ENCODE measurements around the gene CRY2.

Gene CRY2

GRCh38 chr11:45870706-45871105, 23.4 kb downstream of the CRY2 start:
- TF ChIP-seq EZH2phosphoT487 (IDR thresholded peaks at IDR 0.05; ENCODE audit: borderline replicate concordance, low read length): no peak
- TF ChIP-seq, protein P1, sequence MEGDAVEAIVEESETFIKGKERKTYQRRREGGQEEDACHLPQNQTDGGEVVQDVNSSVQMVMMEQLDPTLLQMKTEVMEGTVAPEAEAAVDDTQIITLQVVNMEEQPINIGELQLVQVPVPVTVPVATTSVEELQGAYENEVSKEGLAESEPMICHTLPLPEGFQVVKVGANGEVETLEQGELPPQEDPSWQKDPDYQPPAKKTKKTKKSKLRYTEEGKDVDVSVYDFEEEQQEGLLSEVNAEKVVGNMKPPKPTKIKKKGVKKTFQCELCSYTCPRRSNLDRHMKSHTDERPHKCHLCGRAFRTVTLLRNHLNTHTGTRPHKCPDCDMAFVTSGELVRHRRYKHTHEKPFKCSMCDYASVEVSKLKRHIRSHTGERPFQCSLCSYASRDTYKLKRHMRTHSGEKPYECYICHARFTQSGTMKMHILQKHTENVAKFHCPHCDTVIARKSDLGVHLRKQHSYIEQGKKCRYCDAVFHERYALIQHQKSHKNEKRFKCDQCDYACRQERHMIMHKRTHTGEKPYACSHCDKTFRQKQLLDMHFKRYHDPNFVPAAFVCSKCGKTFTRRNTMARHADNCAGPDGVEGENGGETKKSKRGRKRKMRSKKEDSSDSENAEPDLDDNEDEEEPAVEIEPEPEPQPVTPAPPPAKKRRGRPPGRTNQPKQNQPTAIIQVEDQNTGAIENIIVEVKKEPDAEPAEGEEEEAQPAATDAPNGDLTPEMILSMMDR (IDR thresholded peaks at IDR 0.05; ENCODE audit: low read depth, low read length, poor library complexity, severe bottlenecking): no peak
- no peaks in the 10 kb centered on the region for H3K4me1 ChIP-seq (ENCODE audit: control insufficient read depth, low read length)
- no peak overlapping the region for H3K4me3 ChIP-seq (ENCODE audit: low read length)
- no peaks in the 10 kb centered on the region for H3K27me3 ChIP-seq (ENCODE audit: control insufficient read depth, low read length)
- H3K27ac ChIP-seq (ENCODE audit: low read depth, low read length): no peak overlapping the region
- no peaks in the 10 kb centered on the region for H3K9me3 ChIP-seq (ENCODE audit: control insufficient read depth, insufficient read depth, low read length)
- peaks cover 36% of the 10 kb centered on the region for H3K36me3 ChIP-seq (ENCODE audit: control insufficient read depth, low read length)
- no peaks in the 10 kb centered on the region for H4K20me1 ChIP-seq (ENCODE audit: control insufficient read depth, insufficient read depth, low read depth, low read length)
- no peaks in the 10 kb centered on the region for H3K9me2 ChIP-seq (replicated peaks; ENCODE audit: control insufficient read depth, low read length)
- H3K79me2 ChIP-seq (ENCODE audit: control insufficient read depth, low read length): no peaks in the 10 kb centered on the region
- no peak overlapping the region for H3K4me2 ChIP-seq (ENCODE audit: low read length)
- no peaks in the 10 kb centered on the region for H3F3A ChIP-seq (ENCODE audit: control insufficient read depth, insufficient read depth)

GRCh38 chr11:45871638-45872037, 24.4 kb downstream of the CRY2 start:
- no peaks in the 10 kb centered on the region for H3K9me3 ChIP-seq (ENCODE audit: control insufficient read depth, insufficient read depth, low read length)
- TF ChIP-seq, protein P1 (IDR thresholded peaks at IDR 0.05; ENCODE audit: low read depth, low read length, poor library complexity, severe bottlenecking): no peak
- TF ChIP-seq EZH2phosphoT487 (IDR thresholded peaks at IDR 0.05; ENCODE audit: borderline replicate concordance, low read length): no peak
- no peak overlapping the region for H3K27ac ChIP-seq (ENCODE audit: low read depth, low read length)
- H3K79me2 ChIP-seq (ENCODE audit: control insufficient read depth, low read length): no peaks in the 10 kb centered on the region
- no peaks in the 10 kb centered on the region for H4K20me1 ChIP-seq (ENCODE audit: control insufficient read depth, insufficient read depth, low read depth, low read length)
- peaks cover 36% of the 10 kb centered on the region for H3K36me3 ChIP-seq (ENCODE audit: control insufficient read depth, low read length)
- H3K4me2 ChIP-seq (ENCODE audit: low read length): no peak overlapping the region
- H3K9me2 ChIP-seq (replicated peaks; ENCODE audit: control insufficient read depth, low read length): no peaks in the 10 kb centered on the region
- no peaks in the 10 kb centered on the region for H3F3A ChIP-seq (ENCODE audit: control insufficient read depth, insufficient read depth)
- no peak overlapping the region for H3K4me3 ChIP-seq (ENCODE audit: low read length)
- H3K27me3 ChIP-seq (ENCODE audit: control insufficient read depth, low read length): no peaks in the 10 kb centered on the region
- H3K4me1 ChIP-seq (ENCODE audit: control insufficient read depth, low read length): no peaks in the 10 kb centered on the region

DNA sequence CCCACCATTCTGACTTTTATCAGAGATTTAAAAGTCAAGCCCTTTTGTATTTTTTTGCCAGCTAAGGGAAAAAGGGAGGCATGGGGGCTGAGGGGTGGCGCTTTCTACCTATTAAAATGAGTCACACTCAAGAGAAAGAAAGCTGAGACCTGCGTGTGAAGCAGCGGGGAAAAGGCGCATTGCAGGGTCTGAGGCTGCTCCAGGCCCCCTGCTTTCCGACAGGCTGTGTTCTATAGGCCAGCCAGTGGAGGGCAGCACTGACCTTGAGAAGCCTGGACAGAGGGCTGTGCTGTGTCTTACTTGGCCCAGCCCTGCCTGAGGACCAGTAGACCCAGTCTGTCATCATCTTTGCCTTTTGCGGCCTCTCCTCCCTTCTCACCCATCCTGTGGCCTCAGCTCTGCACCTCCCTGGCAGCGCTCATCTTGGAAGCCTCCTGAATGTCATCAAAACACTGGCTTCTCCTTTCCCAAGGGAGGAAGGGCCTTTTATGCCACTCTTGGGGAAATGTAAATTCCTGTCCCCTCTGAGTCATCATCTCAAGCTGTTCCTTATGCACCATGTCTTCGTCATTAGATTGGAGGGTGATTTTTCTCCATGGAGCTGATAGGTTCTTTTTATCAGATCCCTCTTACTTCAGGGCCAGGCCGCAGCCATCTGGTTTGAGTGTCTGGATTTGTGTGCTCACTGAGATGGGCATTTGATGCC, 25.5 kb downstream of the CRY2 start:
- Histone ChIP-seq H3K4me1 (ENCODE audit: control insufficient read depth, low read length) (no peaks in the 10 kb centered on the region), H3K79me2 (ENCODE audit: control insufficient read depth, low read length) (no peaks in the 10 kb centered on the region), H3K4me2 (ENCODE audit: low read length) (no peak overlapping the region), H3K9me3 (ENCODE audit: control insufficient read depth, insufficient read depth, low read length) (no peaks in the 10 kb centered on the region), H3K9me2 (replicated peaks; ENCODE audit: control insufficient read depth, low read length) (no peaks in the 10 kb centered on the region), H3F3A (ENCODE audit: control insufficient read depth, insufficient read depth) (no peaks in the 10 kb centered on the region), H3K27ac (ENCODE audit: low read depth, low read length) (no peak overlapping the region), H3K4me3 (ENCODE audit: low read length) (no peak overlapping the region), H4K20me1 (ENCODE audit: control insufficient read depth, insufficient read depth, low read depth, low read length) (no peaks in the 10 kb centered on the region), H3K36me3 (ENCODE audit: control insufficient read depth, low read length) (peaks cover 31% of the 10 kb centered on the region), H3K27me3 (ENCODE audit: control insufficient read depth, low read length) (no peaks in the 10 kb centered on the region)
- no peak for TF ChIP-seq EZH2phosphoT487 (IDR thresholded peaks at IDR 0.05; ENCODE audit: borderline replicate concordance, low read length)
- TF ChIP-seq, protein P1 (IDR thresholded peaks at IDR 0.05; ENCODE audit: low read depth, low read length, poor library complexity, severe bottlenecking): peak; percentile 65
